SKM-1 (cell line): Measurements from ENCODE around the gene MROH2A.
"Not testable (repeated sequence)": the region's sequence is repeated elsewhere in the genome, so short reads cannot be mapped to it uniquely, and the experiment has no call there.

ENCODE experiments used
- DNase-seq: peaks from one replicate; lab custom pipeline; 2025; ENCODE audit not compliant: unreplicated experiment; lab: John Stamatoyannopoulos, UW

The MROH2A gene, protein sequence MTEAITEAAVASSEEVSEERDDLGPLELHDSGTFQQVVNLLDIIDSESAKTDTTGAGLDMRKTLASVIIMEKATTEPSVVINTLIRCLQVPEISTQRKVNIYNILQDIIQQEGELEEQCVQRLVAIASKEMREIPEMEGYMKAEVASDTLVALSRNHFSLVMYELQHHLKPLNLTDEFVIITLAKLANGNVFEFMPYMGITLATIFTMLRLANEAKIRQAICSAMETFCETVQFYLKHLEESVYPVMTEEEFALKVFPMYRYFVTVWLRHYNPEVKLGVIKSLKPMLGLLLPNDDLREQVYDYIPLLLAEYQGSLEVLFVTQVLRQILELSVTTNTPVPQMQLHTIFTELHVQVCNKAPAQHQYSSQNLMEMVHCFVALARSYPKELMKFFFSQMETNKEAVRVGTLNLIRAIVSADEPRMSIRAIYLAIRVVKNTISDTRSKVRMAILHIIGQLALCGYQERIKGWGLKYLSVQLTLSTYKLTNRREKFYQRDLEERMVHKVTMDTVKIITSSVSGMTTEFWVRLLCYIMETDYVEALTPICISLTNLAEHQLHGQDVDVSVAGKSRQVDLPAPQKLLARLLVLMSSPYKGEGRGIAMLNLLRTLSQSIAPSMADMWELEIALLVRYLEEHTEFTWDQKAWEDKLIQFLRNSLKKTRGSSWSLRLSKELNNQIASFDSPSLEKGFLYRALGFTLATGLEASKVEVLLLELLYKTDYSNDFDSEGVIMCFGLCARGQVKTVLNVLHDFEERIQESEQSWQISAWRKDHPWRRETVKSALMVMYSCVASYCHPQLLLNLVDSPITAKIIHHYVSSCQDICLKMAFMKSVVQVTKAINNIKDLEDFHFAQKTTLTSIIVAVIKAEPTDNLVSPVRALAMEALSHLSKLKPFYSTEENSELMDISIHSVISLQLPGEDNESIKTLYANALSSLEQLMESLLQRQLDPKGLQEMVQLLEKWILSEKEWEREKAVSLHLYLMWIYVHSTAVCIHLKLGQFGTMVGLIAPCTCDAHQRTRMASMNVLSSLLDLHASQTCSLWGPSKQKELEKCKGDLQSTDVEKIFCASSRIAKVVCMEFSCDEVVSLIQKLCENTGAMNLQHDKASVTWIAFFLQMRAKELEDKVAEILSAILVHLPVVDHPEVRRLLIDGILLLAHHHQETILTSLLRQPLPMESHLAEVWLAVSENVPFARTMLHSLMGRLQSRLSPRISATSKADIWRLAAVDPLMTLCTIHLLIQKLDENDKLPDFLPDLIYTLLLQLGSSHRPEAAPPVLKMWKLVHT (N-terminal part only)

DNA sequence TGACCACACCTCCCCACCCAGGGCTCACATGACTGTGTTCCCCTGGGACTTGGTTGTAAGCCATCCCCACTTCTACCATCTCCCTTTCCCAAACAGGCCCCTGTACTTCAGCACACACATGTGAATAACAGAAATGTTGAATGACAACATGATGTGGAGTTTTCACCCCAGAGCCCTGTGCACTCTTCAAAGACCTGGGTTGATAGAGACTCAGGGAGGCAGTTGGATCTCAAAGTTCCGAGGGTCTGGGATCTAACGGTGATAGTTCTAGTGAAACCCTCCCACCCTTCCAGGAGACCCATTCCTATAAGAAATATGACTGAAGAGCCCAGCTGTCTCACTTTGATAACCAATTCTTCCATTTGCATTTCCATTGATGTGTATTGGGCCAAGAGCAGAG, at the start of gene MROH2A:
Gene MROH2A, plus strand, starts transcription at position 301 of the 400 bp plus-strand sequence. CDS start 1,029 bp downstream, outside the sequence.
- no peak for DNase-seq

DNA sequence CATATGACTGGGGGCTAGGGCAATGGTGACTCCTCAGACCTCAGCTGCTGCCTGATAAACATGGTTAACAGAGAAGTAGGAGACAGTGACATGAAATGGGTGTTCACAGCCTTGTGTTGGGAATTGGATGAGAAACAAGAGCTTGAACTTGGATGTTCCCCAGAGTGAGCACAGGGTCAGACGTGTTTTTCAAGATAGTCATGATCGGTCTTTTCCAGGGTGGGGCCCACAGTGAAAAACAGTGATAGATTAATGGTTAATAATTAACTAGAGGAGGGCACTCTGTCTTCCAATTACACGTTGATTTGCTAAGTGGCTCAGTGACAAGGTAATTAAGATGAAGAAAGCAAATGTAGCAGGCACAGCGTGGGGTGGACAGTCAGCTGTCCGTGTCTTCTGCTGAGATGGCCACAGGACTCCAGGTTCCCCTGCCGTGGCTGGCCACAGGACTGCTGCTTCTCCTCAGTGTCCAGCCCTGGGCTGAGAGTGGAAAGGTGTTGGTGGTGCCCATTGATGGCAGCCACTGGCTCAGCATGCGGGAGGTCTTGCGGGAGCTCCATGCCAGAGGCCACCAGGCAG, 49.3 kb upstream of the MROH2A start, which contains the start of gene UGT1A3:
Gene UGT1A3, plus strand, starts transcription at position 320 of the 579 bp plus-strand sequence. Its CDS starts 85 bp downstream, at position 405.
- DNase-seq, result no peak

DNA sequence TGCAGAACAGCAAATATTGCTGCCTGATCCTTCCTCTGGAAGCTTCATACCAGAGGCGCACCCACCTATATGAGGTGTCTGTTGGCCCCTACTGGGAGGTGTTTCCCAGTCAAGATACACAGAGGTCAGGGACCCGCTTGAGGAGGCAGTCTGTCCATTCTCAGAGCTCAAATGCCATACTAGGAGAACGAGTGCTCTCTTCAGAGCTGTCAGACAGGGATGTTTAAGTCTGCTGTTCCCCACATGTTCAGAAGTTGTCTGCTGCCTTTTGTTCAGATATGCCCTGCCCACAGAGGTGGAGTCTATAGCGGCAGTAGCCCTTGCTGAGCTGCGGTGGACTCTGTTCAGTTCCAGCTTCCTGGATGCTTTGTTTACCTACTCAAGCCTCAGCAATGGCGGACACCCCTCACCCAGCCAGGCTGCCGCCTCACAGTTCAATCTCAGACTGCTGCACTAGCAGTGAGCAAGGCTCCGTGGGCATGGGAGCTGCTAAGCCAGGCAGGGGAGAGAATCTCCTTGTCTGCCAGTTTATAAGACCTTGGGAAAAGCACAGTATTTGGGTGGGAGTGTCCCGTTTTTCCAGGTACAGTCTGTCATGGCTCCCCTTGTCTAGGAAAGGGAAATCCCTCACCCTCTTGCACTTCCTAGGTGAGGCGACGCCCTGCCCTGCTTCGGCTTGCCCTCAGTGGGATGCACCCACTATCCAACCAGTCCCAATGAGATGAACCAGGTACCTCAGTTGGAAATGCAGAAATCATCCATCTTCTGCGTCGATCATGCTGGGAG, 41.1 kb upstream of the MROH2A start:
- DNase-seq, result not testable (repeated sequence)

DNA sequence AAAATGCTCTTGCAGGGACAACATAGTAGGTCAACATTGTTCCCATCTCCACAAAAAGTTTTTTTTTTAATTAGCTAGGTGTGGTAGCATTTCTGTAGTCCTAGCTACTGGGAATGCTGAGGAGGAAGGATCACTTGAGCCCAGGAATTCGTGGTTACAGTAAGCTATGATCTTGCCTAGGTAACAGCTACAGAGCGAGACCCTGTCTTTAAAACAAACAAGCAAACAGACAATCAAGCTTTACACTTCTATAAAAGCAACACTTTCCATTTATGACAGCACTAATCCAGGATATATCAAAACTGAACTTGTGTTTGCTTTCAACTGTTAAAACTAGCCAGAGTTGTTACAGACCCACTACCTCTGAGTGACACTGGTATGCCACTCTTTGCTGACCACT, 37.3 kb upstream of the MROH2A start:
- DNase-seq, result no peak

DNA sequence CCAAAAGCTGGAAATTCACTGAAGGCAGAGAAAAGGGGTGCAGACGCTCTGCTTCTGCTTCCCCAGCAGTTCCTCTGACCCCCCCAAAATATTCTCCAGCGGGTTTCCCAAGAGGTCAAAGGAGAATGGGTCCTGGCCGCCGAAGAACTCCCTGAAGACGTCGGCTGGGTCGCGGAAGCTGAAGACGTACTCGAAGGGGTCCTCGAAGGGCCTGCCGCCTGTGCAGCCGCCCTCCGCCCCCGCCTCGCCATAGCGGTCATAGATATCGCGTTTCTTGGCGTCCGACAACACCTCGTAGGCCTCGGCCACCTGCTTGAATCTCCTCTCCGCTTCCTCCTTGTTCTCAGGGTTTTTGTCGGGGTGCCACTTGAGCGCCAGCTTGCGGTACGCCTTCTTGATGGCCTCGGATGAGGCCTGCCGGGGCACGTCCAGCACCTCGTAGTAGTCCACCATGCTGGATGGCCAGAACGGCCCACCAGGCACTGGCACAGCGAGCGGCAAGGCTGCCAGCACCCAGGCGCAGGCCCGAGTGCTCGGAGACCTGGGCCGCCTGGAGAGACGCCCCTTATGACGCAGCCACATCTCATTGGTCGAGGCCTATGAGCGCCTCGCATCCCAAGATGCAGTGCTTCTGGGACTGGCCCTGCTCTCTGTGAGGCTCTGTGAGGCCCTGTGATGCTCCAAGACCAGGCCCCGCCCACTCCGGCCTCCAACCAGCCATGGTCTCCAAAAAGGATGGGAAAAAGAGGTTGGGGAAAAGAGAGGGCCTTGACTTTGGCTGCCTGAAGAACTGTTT, 34.5 kb upstream of the MROH2A start:
- no peak for DNase-seq

DNA sequence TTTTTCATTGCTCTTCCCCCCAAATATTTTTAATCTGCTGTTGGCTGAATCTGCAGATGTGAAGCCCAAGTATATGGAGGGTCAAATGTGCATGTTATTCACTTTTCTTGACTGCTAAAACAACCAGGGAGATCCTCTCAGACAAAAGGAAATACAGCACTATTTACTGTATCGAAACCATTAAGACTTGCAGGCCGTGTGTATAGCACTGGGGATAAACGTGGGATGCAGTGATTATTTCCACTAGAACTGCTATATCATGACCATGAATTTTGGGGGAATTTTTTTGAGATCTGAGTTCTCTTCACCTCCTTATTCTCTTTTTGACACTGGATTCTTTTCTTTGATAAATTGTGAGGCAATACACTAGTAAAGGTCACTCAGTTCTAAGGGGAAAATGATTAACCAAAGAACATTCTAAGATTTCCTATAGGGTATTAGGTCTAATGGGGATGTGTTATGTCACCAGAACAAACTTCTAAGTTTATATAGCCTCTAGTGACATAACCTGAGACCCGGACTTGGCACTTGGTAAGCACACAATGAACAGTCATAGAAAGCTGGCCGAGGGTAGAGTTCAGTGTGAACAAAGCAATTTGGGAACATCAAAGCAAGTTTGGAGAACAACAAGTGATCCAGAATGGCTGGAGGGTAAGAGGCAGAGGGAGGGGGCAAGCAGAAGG, 32.9 kb upstream of the MROH2A start:
- no peak for DNase-seq

DNA sequence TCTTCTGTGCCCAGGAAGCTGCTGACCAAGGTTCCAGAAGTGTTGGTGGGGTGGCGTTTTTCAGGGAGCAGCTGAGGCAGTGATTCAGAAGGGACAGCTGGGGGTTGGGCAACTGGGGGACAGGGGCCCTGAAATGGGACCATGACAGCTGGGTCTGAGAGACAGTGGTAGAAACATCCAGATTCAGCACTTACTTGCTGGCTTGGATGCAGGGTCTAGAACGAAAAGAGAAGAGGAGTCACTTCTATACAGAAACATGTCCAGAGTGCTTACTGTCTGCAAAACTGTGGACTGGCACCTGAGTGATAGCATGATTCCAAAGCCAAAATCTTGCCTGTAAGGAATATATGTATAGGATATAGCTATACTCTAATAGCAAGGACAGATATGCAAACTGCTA, 32.3 kb upstream of the MROH2A start:
- DNase-seq, result not testable (repeated sequence)

DNA sequence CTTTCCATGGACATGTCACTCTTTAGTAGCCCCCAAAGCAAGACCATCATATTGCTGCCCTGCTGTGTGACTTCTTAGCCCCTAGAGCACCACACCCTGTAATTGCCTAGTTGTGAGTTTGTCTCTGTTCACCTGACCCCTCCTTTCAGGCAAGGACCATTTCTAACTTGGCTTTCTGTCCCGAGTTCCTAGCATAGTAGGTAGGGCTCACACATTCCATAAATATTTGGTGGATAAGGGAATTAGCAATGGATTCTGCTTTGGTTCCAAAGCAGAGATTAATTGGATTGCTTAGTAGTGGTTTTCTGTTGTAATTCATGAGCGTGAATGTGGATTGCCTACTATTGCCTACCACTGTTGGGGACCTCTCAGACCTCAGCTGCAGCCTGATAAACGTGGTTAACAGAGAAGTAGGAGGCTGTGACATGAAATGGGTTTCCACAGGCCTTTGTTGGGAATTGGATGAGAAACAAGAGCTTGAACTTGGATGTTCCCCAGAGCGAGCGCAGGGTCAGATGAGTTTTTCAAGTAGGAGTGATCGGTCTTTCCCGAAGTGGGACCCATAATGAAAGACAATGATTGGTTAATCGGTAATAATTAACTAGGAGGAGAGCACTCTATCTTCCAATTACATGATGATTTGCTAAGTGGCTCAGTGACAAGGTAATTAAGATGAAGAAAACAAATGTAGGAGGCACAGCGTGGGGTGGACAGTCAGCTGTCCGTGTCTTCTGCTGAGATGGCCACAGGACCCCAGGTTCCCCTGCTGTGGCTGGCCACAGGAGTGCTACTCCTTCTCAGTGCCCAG, 31.5 kb upstream of the MROH2A start:
- no peak for DNase-seq

DNA sequence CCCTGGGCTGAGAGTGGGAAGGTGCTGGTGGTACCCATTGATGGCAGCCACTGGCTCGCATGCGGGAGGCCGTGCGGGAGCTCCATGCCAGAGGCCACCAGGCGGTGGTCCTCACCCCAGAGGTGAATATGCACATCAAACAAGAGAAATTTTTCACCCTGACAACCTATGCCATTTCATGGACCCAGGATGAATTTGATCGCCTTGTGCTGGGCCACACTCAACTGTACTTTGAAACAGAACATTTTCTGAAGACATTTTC, 30.9 kb upstream of the MROH2A start:
- DNase-seq, result no peak

DNA sequence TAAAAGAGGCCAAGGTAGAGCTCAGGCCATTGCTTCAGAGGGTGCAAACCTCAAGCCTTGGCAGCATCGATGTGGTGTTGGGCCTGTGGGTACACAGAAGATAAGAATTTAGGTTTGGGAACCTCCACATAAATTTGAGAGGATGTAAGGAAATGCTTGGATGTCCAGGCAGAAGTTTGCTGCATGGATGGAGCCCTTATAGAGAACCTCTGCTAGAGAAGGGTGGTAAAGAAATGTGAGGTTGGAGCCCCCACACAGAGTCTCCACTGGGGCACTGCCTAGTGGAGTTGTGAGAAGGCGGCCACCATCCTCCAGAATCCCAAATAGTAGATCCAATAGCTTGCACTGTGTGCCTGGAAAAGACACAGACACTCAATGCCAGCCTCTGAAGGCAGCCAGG, 27.4 kb upstream of the MROH2A start:
- DNase-seq, result not testable (repeated sequence)

DNA sequence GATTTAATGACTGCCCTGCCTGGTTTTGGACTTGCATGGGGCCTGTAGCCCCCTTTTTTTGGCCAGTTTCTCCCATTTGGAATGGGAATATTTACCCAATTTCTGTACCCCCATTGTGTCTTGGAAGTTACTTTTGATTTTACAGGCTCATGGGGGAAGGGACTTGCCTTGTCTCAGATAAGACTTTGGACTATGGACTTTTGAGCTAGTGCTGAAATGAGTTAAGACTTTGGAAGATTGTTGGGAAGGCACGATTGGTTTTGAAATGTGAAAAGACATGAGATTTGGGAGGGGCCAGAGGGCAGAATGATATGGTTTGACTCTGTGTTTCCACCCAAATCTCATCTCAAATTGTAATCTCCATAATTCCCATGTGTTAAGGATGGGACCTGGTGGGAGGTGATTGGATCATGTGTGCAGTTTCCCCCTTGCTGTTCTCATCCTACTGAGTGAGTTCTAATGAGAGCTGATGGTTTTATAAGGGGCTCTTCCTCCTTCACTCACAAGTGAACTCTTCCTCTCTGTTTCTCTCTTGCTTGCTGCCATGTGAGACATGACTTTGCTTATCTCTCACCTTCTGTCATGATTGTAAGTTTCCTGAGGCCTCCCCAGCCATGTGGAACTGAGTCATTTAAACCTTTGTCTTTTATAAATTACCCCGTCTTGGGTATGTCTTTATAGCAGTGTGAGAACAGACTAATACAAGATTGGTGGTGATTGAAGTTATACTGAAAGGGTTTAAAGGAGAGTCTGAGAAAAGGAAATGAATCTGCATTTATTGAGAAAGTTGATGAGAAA, 26.7 kb upstream of the MROH2A start:
- DNase-seq, result not testable (repeated sequence)

DNA sequence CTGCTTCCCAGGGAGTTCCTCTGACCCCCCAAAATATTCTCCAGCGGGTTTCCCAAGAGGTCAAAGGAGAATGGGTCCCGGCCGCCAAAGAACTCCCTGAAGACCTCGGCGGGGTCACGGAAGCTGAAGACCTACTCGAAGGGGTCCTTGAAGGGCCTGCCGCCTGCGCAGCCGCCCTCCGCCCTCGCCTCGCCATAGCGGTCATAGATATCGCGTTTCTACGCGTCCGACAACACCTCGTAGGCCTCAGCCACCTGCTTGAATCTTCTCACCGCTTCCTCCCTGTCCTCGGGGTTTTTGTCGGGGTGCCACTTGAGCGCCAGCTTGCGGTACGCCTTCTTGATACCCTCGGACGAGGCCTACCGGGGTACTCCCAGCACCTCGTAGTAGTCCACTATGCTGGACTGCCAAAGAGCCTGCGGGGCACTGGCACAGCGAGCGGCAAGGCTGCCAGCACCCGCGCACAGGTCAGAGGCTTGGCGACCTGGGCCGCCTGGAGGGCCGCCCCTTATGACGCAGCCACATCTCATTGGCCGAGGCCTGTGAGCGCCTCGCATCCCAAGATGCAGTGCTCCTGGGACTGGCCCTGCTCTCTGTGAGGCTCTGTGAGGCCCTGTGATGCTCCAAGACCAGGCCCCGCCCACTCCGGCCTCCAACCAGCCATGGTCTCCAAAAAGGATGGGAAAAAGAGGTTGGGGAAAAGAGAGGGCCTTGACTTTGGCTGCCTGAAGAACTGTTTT, 23.1 kb upstream of the MROH2A start:
- DNase-seq, result no peak

DNA sequence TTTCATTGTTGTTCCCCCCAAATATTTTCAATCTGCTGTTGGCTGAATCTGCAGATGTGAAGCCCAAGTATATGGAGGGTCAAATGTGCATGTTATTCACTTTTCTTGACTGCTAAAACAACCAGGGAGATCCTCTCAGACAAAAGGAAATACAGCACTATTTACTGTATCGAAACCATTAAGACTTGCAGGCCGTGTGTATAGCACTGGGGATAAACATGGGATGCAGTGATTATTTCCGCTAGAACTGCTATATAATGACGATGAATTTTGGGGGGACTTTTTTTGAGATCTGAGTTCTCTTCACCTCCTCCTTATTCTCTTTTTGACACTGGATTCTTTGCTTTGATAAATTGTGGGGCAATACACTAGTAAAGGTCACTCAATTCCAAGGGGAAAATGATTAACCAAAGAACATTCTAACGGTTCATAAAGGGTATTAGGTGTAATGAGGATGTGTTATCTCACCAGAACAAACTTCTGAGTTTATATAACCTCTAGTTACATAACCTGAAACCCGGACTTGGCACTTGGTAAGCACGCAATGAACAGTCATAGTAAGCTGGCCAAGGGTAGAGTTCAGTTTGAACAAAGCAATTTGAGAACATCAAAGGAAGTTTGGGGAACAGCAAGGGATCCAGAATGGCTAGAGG, 21.6 kb upstream of the MROH2A start:
- no peak for DNase-seq

DNA sequence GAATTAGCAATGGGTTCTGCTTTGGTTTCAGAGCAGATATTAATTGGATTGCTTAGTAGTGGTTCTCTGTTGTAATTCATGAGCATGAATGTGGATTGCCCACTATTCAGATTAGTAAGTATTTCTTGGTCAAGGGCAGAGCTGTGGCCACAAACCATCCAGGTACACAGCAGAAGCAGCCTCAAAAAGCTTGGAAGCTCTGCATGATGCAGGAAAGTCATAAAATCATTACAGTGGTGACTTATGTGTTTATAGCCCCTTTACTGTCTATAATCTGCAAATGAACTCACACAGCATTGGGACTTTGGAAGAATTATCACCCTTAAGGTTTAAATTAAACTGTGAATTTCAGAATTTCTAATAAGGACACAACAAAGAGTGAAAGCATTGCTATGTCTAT, 20.0 kb upstream of the MROH2A start:
- no peak for DNase-seq

DNA sequence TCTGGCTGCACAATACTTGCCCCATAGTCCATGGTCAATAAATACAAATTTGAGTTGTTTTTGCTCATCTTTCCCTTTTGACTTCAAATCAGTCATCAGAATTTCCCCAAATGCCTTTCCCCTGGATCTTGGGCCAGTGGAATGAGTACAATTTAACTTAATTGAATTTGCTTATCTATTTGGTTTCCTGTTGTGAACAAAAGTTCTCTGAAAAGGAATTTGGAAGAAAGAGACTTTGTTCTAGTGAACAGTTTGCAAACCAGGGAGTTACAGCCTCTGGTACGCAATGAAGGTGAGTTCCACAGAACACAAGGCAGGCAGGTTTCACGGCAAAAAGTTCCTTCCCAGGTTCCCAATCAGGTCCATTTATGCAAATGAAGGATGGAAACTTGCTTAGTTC, 19.3 kb upstream of the MROH2A start:
- no peak for DNase-seq

DNA sequence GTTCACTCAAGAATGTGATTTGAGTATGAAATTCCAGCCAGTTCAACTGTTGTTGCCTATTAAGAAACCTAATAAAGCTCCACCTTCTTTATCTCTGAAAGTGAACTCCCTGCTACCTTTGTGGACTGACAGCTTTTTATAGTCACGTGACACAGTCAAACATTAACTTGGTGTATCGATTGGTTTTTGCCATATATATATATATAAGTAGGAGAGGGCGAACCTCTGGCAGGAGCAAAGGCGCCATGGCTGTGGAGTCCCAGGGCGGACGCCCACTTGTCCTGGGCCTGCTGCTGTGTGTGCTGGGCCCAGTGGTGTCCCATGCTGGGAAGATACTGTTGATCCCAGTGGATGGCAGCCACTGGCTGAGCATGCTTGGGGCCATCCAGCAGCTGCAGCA, 18.1 kb upstream of the MROH2A start, which contains the start of gene UGT1A1:
Gene UGT1A1, plus strand, starts transcription at position 228 of the 400 bp plus-strand sequence. Its CDS starts 18 bp downstream, at position 246.
- no peak for DNase-seq
